Measurements from ENCODE around the gene SMU1. TPM values are rescaled to one million over a fixed set of nuclear protein-coding genes. Genes with fewer than 3 reads are reported as not detected.
A peak's percentile ranks its signal among the peaks of the same experiment; 100 is the strongest.

The SMU1 gene
- total RNA-seq, 6 experiments from 2014 or later, result 20.3 to 22.1 (median 21.6) TPM

DNA sequence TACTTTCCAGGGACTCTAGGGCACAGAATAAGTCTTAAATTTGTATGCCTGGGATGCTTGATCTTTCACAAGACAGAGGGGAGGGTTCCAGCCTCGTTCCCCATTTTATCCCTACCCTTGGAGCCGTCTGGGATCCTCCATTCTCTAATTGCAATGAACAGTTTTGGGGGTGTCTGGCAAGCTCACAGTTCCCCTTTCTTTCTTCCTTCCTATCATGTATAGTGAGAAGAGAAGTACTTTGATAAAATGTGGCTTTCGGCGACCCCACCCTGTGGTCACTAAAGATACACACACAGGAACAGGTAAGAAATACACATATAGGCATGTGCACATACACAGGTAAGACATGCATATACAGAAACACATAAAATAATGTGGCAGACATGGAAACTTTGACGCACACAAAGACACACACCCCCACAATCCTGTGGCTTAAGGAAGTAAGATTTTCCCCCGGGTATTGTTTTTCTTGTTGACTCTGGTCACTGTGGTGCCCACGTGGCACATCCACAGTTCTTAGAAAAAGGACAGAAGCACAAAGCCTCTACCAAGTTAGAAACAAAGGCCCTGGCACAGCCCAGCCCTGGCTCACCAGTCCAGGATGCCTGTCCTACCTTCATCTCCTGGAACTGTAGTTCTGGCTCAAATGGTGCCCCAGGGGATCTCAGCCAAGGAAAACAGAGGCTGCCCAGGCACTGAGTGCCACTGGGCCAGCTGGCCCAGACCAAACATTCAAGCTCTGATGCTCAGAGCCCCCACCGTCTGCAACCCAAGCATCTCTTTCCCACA is 6.3 kb upstream of the SMU1 start:
- H3K9me3 Mint-ChIP-seq, result no peaks in the 10 kb centered on the region
- H3K27ac Mint-ChIP-seq, result no peak overlapping the region; the same call in 1 of the 2 replicates
- no peak for DNase-seq
- TF ChIP-seq, protein P1, sequence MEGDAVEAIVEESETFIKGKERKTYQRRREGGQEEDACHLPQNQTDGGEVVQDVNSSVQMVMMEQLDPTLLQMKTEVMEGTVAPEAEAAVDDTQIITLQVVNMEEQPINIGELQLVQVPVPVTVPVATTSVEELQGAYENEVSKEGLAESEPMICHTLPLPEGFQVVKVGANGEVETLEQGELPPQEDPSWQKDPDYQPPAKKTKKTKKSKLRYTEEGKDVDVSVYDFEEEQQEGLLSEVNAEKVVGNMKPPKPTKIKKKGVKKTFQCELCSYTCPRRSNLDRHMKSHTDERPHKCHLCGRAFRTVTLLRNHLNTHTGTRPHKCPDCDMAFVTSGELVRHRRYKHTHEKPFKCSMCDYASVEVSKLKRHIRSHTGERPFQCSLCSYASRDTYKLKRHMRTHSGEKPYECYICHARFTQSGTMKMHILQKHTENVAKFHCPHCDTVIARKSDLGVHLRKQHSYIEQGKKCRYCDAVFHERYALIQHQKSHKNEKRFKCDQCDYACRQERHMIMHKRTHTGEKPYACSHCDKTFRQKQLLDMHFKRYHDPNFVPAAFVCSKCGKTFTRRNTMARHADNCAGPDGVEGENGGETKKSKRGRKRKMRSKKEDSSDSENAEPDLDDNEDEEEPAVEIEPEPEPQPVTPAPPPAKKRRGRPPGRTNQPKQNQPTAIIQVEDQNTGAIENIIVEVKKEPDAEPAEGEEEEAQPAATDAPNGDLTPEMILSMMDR (IDR thresholded peaks at IDR 0.05), result no peak
- no peaks in the 10 kb centered on the region for H3K36me3 Mint-ChIP-seq (ENCODE audit: low read depth)
- no peak overlapping the region for H3K4me3 Mint-ChIP-seq
- H3K4me1 Mint-ChIP-seq (ENCODE audit: low read depth), result no peaks in the 10 kb centered on the region
- peaks cover 3% of the 10 kb centered on the region for H3K27me3 Mint-ChIP-seq (ENCODE audit: insufficient read depth)

DNA sequence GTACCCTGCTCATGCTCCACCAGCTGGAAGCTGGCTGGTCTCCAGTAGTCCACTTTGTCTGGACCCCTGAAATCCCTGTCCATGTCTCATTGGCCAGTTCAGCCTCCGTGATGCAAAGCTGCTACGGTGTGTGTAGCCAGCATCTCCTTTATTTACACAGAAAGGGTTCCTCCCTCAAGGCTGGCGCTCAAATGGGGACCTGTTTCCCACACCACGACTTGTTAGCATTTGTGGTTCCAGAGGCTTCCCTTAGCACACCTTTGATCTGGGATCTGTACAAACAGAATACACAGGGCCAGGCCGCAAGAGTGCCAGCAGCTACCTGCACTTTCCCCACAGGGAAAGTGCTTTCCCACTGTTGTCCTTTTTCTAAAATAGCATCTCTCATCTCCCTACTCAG is 5.7 kb upstream of the SMU1 start:
- Mint-ChIP-seq H3K27me3 (ENCODE audit: insufficient read depth) (no peaks in the 10 kb centered on the region), H3K4me1 (ENCODE audit: low read depth) (no peaks in the 10 kb centered on the region), H3K36me3 (ENCODE audit: low read depth) (no peaks in the 10 kb centered on the region), H3K27ac (no peak overlapping the region), H3K9me3 (no peaks in the 10 kb centered on the region), H3K4me3 (no peak overlapping the region)
- TF ChIP-seq, protein P1 (IDR thresholded peaks at IDR 0.05), result no peak
- no peak for DNase-seq

DNA sequence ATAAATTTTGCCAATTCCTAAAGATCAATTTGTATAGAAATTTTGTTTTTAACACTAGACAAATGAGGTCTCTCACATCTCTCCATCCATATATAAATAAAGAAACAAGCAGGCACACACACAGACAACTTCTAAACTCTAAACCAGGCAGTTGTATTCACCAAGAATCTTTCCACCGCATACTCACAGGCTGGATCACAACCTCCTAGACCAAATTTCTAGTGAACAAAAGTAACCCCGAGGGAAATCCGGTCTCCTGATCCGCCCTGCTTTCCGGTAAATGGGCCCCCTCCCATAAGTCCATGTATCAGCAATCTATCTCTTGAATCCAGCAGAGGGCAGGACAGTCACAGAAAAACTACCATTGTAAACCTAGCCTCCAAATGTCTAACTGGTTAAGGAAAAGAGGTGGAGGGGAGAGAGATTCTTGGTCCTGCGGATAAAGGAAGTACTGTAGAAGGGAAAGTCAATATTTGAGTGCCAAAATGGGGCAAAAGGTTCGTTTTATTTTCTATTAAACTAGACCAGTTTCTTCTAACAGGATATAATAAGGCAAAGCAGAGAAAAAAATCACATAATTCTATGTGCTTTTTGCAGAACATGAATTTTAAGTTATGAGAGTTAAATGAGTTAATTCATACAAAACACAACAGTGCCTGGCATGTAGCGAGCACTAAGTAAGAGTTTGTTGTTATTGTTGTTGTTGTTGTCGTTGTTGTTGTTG is 4.8 kb upstream of the SMU1 start:
- Mint-ChIP-seq H3K27ac (no peak overlapping the region), H3K9me3 (no peaks in the 10 kb centered on the region)

DNA sequence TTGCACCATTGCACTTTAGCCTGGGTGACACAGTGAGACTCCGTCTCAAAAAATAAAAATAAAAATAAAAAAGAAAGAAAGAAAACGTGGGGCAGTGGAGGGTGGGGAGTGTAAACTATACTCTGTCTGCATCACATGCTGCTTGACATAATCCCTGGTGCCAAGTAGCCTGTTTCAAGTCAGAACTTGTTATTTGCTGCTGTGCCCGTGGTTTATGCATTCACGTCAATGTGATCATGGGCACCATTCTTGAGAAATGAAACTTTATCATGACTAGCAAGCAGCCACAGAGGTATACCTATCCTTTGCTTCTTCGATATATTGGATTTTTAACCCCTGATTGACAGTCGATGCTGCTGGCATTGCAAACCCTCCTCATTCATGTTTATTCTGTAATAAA is 4.1 kb upstream of the SMU1 start:
- DNase-seq, result no peak
- H3K4me1 Mint-ChIP-seq (ENCODE audit: low read depth), result peaks cover 9% of the 10 kb centered on the region
- TF ChIP-seq, protein P1 (IDR thresholded peaks at IDR 0.05), result no peak
- H3K27ac Mint-ChIP-seq, result no peak overlapping the region
- no peaks in the 10 kb centered on the region for H3K9me3 Mint-ChIP-seq
- H3K27me3 Mint-ChIP-seq (ENCODE audit: insufficient read depth), result peaks cover 6% of the 10 kb centered on the region
- H3K4me3 Mint-ChIP-seq, result no peak overlapping the region
- H3K36me3 Mint-ChIP-seq (ENCODE audit: low read depth), result peaks cover 6% of the 10 kb centered on the region; the same call in 1 of the 2 replicates

More for the DNA sequence above, 4.8 kb upstream of the SMU1 start:
- peaks cover 4% of the 10 kb centered on the region; the same call in 1 of the 2 replicates for H3K4me1 Mint-ChIP-seq (ENCODE audit: low read depth)
- H3K36me3 Mint-ChIP-seq (ENCODE audit: low read depth), result peaks cover 5% of the 10 kb centered on the region; the same call in 1 of the 2 replicates
- TF ChIP-seq, protein P1 (IDR thresholded peaks at IDR 0.05), result peak; percentile 88
- H3K4me3 Mint-ChIP-seq, result no peak overlapping the region
- H3K27me3 Mint-ChIP-seq (ENCODE audit: insufficient read depth), result peaks cover 6% of the 10 kb centered on the region
- DNase-seq, result peak; percentile 78

DNA sequence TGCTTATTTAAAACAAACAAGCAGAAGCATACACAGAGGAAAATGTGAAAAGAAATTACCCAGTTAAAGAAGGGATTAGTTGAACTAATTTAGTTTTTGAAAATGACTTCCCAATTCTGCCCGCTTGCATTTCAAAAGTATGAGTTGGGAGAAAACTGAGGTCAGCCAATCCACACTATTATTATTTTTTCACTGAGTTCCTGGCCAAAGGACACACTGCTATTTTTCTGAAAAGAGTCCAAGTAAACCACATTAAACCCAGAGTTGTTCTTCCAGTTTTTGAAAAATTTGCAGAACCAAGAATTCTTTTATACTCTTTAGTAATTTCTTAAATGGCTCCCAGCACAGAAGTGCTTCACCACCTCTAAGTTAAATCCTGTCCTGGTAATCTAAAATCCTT is 7.5 kb downstream of the SMU1 start:
- Mint-ChIP-seq H3K36me3 (ENCODE audit: low read depth) (peaks cover 23% of the 10 kb centered on the region; the same call in 1 of the 2 replicates), H3K9me3 (no peaks in the 10 kb centered on the region), H3K27ac (no peak overlapping the region), H3K4me3 (no peak overlapping the region), H3K4me1 (ENCODE audit: low read depth) (no peaks in the 10 kb centered on the region), H3K27me3 (ENCODE audit: insufficient read depth) (peaks cover 2% of the 10 kb centered on the region; the same call in 1 of the 2 replicates)
- no peak for DNase-seq
- TF ChIP-seq, protein P1 (IDR thresholded peaks at IDR 0.05), result no peak

Measured in HFFc6 (cell line).